Measurements from ENCODE around the gene GUCY2F.

Gene GUCY2F

DNA sequence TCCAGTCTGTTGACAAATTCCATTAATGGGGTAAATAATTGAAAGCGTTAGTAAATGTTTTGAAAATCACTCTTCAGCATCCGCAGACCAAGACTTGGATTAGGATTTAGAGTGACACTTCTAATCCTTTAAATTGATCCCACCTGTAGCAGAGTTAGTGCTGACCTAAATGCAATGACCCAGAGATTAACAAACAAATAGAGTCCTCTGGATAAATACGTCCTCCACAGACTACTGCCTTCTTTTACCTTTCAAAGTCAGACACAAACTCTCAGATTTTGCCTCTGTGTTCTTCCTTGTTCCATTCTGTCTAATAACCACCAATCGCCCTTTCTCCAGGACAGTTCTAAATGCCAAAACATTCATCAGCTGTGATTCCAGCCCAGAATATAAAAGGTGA is at the start of gene GUCY2F:
GUCY2F (minus strand) TSS at position 101 of the 400 bp plus-strand sequence. CDS start 6,150 bp downstream, outside the sequence.
- no peak for DNase-seq (ENCODE audit: low read depth)
- H3K4me3 ChIP-seq (ENCODE audit: low read depth, low read length): no peak within 1 kb of the TSS
- TF ChIP-seq, protein P1, sequence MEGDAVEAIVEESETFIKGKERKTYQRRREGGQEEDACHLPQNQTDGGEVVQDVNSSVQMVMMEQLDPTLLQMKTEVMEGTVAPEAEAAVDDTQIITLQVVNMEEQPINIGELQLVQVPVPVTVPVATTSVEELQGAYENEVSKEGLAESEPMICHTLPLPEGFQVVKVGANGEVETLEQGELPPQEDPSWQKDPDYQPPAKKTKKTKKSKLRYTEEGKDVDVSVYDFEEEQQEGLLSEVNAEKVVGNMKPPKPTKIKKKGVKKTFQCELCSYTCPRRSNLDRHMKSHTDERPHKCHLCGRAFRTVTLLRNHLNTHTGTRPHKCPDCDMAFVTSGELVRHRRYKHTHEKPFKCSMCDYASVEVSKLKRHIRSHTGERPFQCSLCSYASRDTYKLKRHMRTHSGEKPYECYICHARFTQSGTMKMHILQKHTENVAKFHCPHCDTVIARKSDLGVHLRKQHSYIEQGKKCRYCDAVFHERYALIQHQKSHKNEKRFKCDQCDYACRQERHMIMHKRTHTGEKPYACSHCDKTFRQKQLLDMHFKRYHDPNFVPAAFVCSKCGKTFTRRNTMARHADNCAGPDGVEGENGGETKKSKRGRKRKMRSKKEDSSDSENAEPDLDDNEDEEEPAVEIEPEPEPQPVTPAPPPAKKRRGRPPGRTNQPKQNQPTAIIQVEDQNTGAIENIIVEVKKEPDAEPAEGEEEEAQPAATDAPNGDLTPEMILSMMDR (conservative IDR thresholded peaks at IDR 0.05; ENCODE audit: low read depth, low read length): no peak

DNA sequence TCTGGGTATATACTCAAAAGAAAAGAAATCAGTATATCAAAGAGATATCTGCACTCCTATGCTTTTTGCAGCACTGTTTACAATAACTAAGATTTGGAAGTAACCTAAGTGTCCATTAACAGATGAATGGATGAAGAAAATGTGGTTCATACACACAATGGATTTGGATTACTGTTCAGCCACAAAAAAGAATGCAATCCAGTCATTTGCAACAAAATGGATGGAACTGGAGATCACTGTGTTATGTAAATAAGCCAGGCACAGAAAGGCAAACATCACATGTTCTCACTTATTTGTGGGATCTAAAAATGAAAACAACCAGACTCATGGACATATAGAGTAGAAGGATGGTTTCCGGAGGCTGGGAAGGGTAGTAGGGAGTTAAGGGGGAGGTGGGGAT is 37.1 kb upstream of the GUCY2F start:
- H3K4me3 ChIP-seq (ENCODE audit: low read depth, low read length): no peak overlapping the region
- TF ChIP-seq, protein P1 (conservative IDR thresholded peaks at IDR 0.05; ENCODE audit: low read depth, low read length): no peak
- no peak for DNase-seq (ENCODE audit: low read depth)

DNA sequence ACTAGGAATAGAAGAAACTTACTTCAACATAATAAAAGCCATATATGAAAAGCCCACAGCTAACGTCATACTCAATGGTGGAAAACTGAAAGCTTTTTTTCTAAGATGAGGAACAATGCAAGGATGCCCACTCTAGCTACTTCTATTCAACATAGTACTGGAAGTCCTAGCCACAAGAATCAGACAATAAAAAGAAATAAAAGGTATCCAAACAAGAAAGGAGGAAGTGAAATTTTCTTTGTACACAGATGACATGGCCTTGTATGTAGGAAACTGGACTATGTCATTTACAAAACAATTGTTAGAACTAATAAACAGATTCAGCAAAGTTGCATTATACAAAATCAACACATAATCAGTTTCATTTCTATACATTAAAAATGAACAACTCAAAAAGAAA is 29.2 kb upstream of the GUCY2F start:
- TF ChIP-seq, protein P1 (conservative IDR thresholded peaks at IDR 0.05; ENCODE audit: low read depth, low read length): no peak
- DNase-seq (ENCODE audit: low read depth): no peak
- H3K4me3 ChIP-seq (ENCODE audit: low read depth, low read length): no peak overlapping the region

DNA sequence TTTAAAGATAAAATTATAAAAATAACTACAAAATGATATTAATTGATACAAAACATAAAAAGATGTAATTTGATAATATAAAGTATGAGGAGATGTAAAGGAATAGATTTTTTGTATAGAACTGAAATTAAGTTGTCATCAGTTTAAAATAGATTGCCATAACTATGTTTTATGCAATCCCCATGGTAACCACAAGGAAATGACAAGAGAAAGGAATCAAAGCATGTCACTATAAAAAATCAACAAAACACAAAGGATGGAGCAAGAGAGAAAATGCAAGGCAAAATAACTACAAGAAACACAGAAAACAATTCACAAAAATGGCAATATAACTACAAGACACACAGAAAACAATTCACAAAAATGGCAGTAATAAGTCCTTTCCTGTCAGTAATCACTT is 27.0 kb upstream of the GUCY2F start:
- no peak overlapping the region for H3K4me3 ChIP-seq (ENCODE audit: low read depth, low read length)
- TF ChIP-seq, protein P1 (conservative IDR thresholded peaks at IDR 0.05; ENCODE audit: low read depth, low read length): no peak
- DNase-seq (ENCODE audit: low read depth): no peak

DNA sequence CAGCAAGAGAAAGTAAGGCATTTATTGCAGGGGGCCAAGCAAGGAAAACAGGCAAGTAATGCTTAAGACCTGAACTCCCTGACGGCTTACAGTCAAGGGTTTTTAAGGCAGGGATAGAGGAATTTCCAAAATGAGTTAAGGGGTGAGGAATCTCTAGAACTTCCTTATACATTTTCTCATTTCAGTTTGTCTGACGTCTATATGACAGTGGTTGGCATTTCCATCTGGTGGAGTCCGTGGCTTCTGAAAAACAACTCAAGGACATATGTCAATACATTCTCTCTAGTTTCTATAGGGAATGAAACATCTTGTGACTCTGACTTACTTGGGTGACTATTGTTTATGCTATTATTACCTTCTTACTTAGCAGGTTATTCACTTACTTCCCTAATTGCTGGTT is 19.3 kb upstream of the GUCY2F start:
- H3K4me3 ChIP-seq (ENCODE audit: low read depth, low read length): no peak overlapping the region
- no peak for DNase-seq (ENCODE audit: low read depth)
- TF ChIP-seq, protein P1 (conservative IDR thresholded peaks at IDR 0.05; ENCODE audit: low read depth, low read length): no peak

DNA sequence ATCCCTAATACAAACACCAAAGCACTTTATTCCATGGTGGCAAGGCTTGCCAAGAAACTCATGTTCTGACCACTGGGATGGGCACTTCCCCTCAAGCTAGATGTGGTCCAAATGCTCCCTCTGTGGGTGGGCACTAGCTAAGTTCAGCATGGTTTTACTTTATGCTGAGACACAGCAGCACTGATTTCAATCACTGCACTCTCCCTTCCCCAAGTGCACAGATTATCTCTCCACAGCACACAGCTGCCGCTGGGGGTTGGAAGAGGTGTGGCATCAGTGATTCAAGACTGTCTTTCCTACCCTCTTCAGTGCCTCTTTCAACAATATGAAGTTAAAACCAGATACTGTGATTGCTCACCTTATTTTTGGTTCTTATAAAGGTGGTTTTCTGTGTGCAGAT is 16.5 kb upstream of the GUCY2F start:
- no peak overlapping the region for H3K4me3 ChIP-seq (ENCODE audit: low read depth, low read length)
- TF ChIP-seq, protein P1 (conservative IDR thresholded peaks at IDR 0.05; ENCODE audit: low read depth, low read length): no peak
- DNase-seq (ENCODE audit: low read depth): no peak

DNA sequence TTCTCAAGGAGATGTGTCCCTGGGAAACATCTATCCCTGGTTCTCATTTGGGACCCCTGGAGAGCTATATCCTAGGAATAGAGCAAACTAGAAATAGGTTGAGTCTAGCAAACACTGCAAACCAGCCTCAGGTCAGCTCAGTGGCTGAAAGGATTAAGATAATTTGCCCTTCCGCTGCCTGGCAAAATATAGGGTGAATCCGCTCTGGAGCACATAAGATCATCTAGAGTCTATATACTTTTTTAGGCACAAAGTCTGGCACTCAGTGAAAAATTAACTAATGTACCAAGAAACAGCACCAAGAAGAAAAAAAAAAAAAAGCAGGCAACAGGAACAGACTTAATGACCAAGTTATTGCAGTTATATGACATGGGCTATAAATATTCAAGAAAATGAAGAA is 7.3 kb upstream of the GUCY2F start:
- H3K4me3 ChIP-seq (ENCODE audit: low read depth, low read length): no peak overlapping the region
- TF ChIP-seq, protein P1 (conservative IDR thresholded peaks at IDR 0.05; ENCODE audit: low read depth, low read length): no peak
- no peak for DNase-seq (ENCODE audit: low read depth)
